PC-9 (cell line): ENCODE data around the gene MTA3.

Experiments used
- EZH2 ChIP-seq: fragments of 200-600 bp; sonication (generic); IDR thresholded peaks from 2 replicates; pipeline ENCODE4 v1.8.0; 2017; ENCODE audit warnings: antibody characterized with exemption, low read depth
- TF ChIP-seq, protein P1 (sequence below): fragments of 200-600 bp; sonication (generic); conservative IDR thresholded peaks from 2 replicates; pipeline ENCODE4 v1.6.1; 2017; ENCODE audit warnings: mixed run types, antibody characterized with exemption, mild to moderate bottlenecking, moderate library complexity

DNA sequence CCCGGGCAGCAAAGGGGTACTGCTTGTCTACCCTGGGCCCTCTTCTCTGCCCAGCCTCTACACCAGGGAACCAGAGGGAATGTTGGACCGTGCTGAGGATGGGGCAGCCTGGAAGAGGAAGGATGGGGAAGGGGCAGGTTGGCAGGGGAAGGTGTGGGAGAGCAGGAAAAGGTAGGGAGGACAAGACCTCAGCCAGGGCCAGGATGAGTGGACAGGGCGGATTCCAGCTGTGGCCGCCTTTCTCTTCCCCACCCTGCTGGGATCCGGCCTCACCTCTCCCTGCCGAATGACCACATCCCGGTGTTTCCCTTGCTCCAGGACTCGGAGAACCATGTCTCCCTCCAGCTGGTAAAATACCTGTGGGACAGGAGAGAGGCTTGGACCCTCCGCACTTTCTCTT lies 215.1 kb downstream of the MTA3 start:
- TF ChIP-seq, protein P1, sequence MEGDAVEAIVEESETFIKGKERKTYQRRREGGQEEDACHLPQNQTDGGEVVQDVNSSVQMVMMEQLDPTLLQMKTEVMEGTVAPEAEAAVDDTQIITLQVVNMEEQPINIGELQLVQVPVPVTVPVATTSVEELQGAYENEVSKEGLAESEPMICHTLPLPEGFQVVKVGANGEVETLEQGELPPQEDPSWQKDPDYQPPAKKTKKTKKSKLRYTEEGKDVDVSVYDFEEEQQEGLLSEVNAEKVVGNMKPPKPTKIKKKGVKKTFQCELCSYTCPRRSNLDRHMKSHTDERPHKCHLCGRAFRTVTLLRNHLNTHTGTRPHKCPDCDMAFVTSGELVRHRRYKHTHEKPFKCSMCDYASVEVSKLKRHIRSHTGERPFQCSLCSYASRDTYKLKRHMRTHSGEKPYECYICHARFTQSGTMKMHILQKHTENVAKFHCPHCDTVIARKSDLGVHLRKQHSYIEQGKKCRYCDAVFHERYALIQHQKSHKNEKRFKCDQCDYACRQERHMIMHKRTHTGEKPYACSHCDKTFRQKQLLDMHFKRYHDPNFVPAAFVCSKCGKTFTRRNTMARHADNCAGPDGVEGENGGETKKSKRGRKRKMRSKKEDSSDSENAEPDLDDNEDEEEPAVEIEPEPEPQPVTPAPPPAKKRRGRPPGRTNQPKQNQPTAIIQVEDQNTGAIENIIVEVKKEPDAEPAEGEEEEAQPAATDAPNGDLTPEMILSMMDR = no peak
- TF ChIP-seq EZH2 = no peak
